Suprapubic skin (tissue), 3 donors: ENCODE results near the gene UBA1.

Source experiments
- POLR2AphosphoS5 ChIP-seq, 3 donors: sonication (generic); formaldehyde crosslinking; IDR thresholded peaks; one replicate each; pipeline ENCODE4 v1.6.1; 2017; ENCODE audit warnings: antibody characterized with exemption in 3 of 3
- TF ChIP-seq, protein P1 (sequence below), 2 donors: fragments of 200-600 bp in 1 of 2; fragments of 450-650 bp in 1 of 2; sonication (generic) in 1 of 2; IDR thresholded peaks; one replicate each; pipeline ENCODE4 v1.5.1; 2016 to 2019; ENCODE audit warnings: antibody characterized with exemption in 2 of 2, mild to moderate bottlenecking in 1 of 2, moderate library complexity in 1 of 2

DNA sequence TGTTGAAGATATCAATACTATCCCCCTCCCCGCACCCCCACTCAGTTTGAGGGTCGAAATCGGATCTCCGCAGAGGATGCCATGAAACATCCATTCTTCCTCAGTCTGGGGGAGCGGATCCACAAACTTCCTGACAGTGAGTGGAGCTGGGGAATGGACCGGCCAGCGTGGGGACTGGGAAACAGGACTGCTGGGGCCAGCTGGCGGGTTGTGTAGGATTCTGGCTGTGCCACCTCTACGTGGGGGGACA is 33.6 kb downstream of the UBA1 start:
- TF ChIP-seq, protein P1, sequence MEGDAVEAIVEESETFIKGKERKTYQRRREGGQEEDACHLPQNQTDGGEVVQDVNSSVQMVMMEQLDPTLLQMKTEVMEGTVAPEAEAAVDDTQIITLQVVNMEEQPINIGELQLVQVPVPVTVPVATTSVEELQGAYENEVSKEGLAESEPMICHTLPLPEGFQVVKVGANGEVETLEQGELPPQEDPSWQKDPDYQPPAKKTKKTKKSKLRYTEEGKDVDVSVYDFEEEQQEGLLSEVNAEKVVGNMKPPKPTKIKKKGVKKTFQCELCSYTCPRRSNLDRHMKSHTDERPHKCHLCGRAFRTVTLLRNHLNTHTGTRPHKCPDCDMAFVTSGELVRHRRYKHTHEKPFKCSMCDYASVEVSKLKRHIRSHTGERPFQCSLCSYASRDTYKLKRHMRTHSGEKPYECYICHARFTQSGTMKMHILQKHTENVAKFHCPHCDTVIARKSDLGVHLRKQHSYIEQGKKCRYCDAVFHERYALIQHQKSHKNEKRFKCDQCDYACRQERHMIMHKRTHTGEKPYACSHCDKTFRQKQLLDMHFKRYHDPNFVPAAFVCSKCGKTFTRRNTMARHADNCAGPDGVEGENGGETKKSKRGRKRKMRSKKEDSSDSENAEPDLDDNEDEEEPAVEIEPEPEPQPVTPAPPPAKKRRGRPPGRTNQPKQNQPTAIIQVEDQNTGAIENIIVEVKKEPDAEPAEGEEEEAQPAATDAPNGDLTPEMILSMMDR (IDR thresholded peaks at IDR 0.05), result no peak
- TF ChIP-seq POLR2AphosphoS5 (IDR thresholded peaks at IDR 0.05), result no peak
